Measurements from ENCODE around the gene NFKBIA.
A peak's percentile ranks its signal among the peaks of the same experiment; 100 is the strongest.

Gene NFKBIA

GRCh38 chr14:35370969-35371368, 33.6 kb downstream of the NFKBIA start:
- no peak overlapping the region for H2BK5ac ChIP-seq (ENCODE audit: low read length)
- no peak overlapping the region for H3K9ac ChIP-seq (ENCODE audit: low read depth, low read length, poor library complexity)
- DNase-seq (ENCODE audit: low spot score), result no peak
- H3K27me3 ChIP-seq (ENCODE audit: control insufficient read depth in 3 of 3, insufficient read depth in 3 of 3, low read depth in 1 of 3, low read length in 3 of 3), result no peaks in the 10 kb centered on the region
- H2BK15ac ChIP-seq (ENCODE audit: low read length), result no peak overlapping the region
- no peak overlapping the region for H2BK120ac ChIP-seq (ENCODE audit: low read depth, low read length)
- H3K9me3 ChIP-seq (replicated peaks in 1 of 2; ENCODE audit: control insufficient read depth in 2 of 2, insufficient read depth in 1 of 2, low read depth in 1 of 2, low read length in 2 of 2), result peaks cover 2 to 10% of the 10 kb centered on the region in 2 donors
- no peak overlapping the region for H2AK5ac ChIP-seq (ENCODE audit: low read depth, low read length)
- no peak overlapping the region for H3K4ac ChIP-seq (ENCODE audit: low read length)
- no peak overlapping the region for H3K23ac ChIP-seq (ENCODE audit: low read depth, low read length, poor library complexity)
- H3K4me1 ChIP-seq (ENCODE audit: control insufficient read depth in 2 of 2, insufficient read depth in 1 of 2, low read depth in 1 of 2, low read length in 2 of 2), result peaks cover 22 to 24% of the 10 kb centered on the region in 2 donors
- no peak overlapping the region for H2AFZ ChIP-seq (ENCODE audit: low read length)
- WGBS, 2 donors (ENCODE audit: extremely low coverage in 2 of 2, insufficient read length in 2 of 2, insufficient replicate concordance in 1 of 2), result no CpG with 5 or more reads among the region's 5 CpGs
- no peak overlapping the region for H4K8ac ChIP-seq (ENCODE audit: low read depth, low read length)
- no peak overlapping the region for H2BK12ac ChIP-seq (ENCODE audit: low read length)
- H3K4me3 ChIP-seq (ENCODE audit: low read length in 2 of 2), result no peak overlapping the region
- H3K36me3 ChIP-seq (replicated peaks in 1 of 2; ENCODE audit: control insufficient read depth in 2 of 2, insufficient read depth in 2 of 2, low read length in 2 of 2), result no peaks in the 10 kb centered on the region
- no peak overlapping the region for H3K18ac ChIP-seq (ENCODE audit: low read length)
- H3K79me1 ChIP-seq (ENCODE audit: low read depth, low read length), result no peaks in the 10 kb centered on the region
- H3K4me2 ChIP-seq (ENCODE audit: insufficient read depth, low read length, poor library complexity, severe bottlenecking), result no peak overlapping the region
- H3K14ac ChIP-seq (ENCODE audit: low read length), result no peak overlapping the region
- no peak overlapping the region for H3K27ac ChIP-seq (replicated peaks; ENCODE audit: low read length)
- no peak overlapping the region for H4K91ac ChIP-seq (ENCODE audit: low read depth, low read length, poor library complexity)

- Histone ChIP-seq H3K36me3 (replicated peaks in 1 of 2; ENCODE audit: control insufficient read depth in 2 of 2, insufficient read depth in 2 of 2, low read length in 2 of 2) (no peaks in the 10 kb centered on the region), H2BK5ac (ENCODE audit: low read length) (no peak overlapping the region), H2AFZ (ENCODE audit: low read length) (peak overlapping the region; percentile 11), H3K79me1 (ENCODE audit: low read depth, low read length) (no peaks in the 10 kb centered on the region), H3K18ac (ENCODE audit: low read length) (no peak overlapping the region), H4K8ac (ENCODE audit: low read depth, low read length) (no peak overlapping the region), H2BK120ac (ENCODE audit: low read depth, low read length) (no peak overlapping the region), H3K4me2 (ENCODE audit: insufficient read depth, low read length, poor library complexity, severe bottlenecking) (no peak overlapping the region), H3K9ac (ENCODE audit: low read depth, low read length, poor library complexity) (no peak overlapping the region), H4K91ac (ENCODE audit: low read depth, low read length, poor library complexity) (no peak overlapping the region), H3K14ac (ENCODE audit: low read length) (no peak overlapping the region), H3K9me3 (replicated peaks in 1 of 2; ENCODE audit: control insufficient read depth in 2 of 2, insufficient read depth in 1 of 2, low read depth in 1 of 2, low read length in 2 of 2) (peaks cover 0 to 10% of the 10 kb centered on the region in 2 donors), H3K27me3 (ENCODE audit: control insufficient read depth in 3 of 3, insufficient read depth in 3 of 3, low read depth in 1 of 3, low read length in 3 of 3) (no peaks in the 10 kb centered on the region), H2BK15ac (ENCODE audit: low read length) (no peak overlapping the region), H3K4me3 (ENCODE audit: low read length in 2 of 2) (no peak overlapping the region), H3K4ac (ENCODE audit: low read length) (no peak overlapping the region), H2AK5ac (ENCODE audit: low read depth, low read length) (peak overlapping the region; percentile 13), H3K4me1 (ENCODE audit: control insufficient read depth in 2 of 2, insufficient read depth in 1 of 2, low read depth in 1 of 2, low read length in 2 of 2) (peaks cover 26 to 35% of the 10 kb centered on the region in 2 donors), H2BK12ac (ENCODE audit: low read length) (no peak overlapping the region), H3K27ac (replicated peaks; ENCODE audit: low read length) (no peak overlapping the region), H3K23ac (ENCODE audit: low read depth, low read length, poor library complexity) (no peak overlapping the region)
- DNase-seq (ENCODE audit: low spot score), result no peak
- no CpG with 5 or more reads among the region's 24 CpGs for WGBS, 2 donors (ENCODE audit: extremely low coverage in 2 of 2, insufficient read length in 2 of 2, insufficient replicate concordance in 1 of 2)
Observed at GRCh38 chr14:35369701-35370191, 34.8 kb downstream of the NFKBIA start.

DNA sequence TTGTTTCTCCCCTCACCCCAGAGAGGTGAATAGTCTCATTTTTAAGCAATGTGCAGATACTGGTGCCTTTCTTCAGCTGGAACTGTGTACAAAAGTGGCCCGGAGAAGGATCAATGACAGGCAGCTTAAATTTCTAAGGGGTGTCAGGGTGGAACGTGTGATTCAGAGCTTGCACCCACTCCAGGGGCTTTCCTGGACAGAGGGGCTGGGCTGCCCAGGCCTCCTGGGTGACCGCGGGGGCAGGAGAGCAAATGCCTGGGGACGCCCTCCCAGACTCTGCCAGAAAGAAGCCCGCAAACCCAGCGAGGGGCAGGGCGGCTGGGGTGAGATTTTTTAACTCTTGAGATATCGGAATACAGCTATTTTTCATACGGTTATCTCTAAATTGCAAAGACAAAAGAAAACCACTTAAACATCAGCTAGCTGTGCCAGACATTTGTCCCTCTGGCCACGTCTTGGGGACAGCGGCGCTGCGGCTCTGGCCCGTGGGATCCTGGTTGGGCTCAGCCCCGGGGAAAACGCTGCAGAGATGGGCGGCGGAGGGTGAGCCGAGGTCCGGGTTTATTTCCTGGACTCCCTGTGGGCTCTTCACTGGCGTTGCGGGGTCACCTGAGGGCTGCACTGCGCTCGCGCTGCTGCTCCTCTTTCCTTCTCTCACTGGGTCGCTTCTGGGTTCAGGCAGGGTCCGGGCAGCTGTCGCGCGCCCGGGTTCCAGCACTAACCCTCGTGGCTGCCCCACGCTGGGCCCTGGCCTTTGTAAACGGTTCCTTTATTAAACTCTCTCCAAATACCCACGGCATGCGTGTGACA, 35.8 kb downstream of the NFKBIA start:
- H3K36me3 ChIP-seq (replicated peaks in 1 of 2; ENCODE audit: control insufficient read depth in 2 of 2, insufficient read depth in 2 of 2, low read length in 2 of 2), result no peaks in the 10 kb centered on the region
- H3K27ac ChIP-seq (replicated peaks; ENCODE audit: low read length), result no peak overlapping the region
- H3K18ac ChIP-seq (ENCODE audit: low read length), result peak overlapping the region; percentile 80
- no peak overlapping the region for H3K4me3 ChIP-seq (ENCODE audit: low read length in 2 of 2)
- no peak overlapping the region for H3K4ac ChIP-seq (ENCODE audit: low read length)
- no peak for DNase-seq (ENCODE audit: low spot score)
- H2BK5ac ChIP-seq (ENCODE audit: low read length), result peak overlapping the region; percentile 60
- H2BK120ac ChIP-seq (ENCODE audit: low read depth, low read length), result no peak overlapping the region
- H3K9ac ChIP-seq (ENCODE audit: low read depth, low read length, poor library complexity), result no peak overlapping the region
- WGBS, 2 donors (ENCODE audit: extremely low coverage in 2 of 2, insufficient read length in 2 of 2, insufficient replicate concordance in 1 of 2), result no CpG with 5 or more reads among the region's 37 CpGs
- no peak overlapping the region for H4K8ac ChIP-seq (ENCODE audit: low read depth, low read length)
- no peak overlapping the region for H2BK12ac ChIP-seq (ENCODE audit: low read length)
- H3K79me1 ChIP-seq (ENCODE audit: low read depth, low read length), result no peaks in the 10 kb centered on the region
- peak overlapping the region; percentile 17 for H3K14ac ChIP-seq (ENCODE audit: low read length)
- H3K23ac ChIP-seq (ENCODE audit: low read depth, low read length, poor library complexity), result no peak overlapping the region
- peak overlapping the region; percentile 74 for H2AFZ ChIP-seq (ENCODE audit: low read length)
- peak overlapping the region; percentile 42 for H2AK5ac ChIP-seq (ENCODE audit: low read depth, low read length)
- H3K27me3 ChIP-seq (ENCODE audit: control insufficient read depth in 3 of 3, insufficient read depth in 3 of 3, low read depth in 1 of 3, low read length in 3 of 3), result no peaks in the 10 kb centered on the region
- peaks cover 0 to 10% of the 10 kb centered on the region in 2 donors for H3K9me3 ChIP-seq (replicated peaks in 1 of 2; ENCODE audit: control insufficient read depth in 2 of 2, insufficient read depth in 1 of 2, low read depth in 1 of 2, low read length in 2 of 2)
- H4K91ac ChIP-seq (ENCODE audit: low read depth, low read length, poor library complexity), result no peak overlapping the region
- H2BK15ac ChIP-seq (ENCODE audit: low read length), result peak overlapping the region; percentile 59
- H3K4me2 ChIP-seq (ENCODE audit: insufficient read depth, low read length, poor library complexity, severe bottlenecking), result no peak overlapping the region
- H3K4me1 ChIP-seq (ENCODE audit: control insufficient read depth in 2 of 2, insufficient read depth in 1 of 2, low read depth in 1 of 2, low read length in 2 of 2), result peaks cover 26 to 35% of the 10 kb centered on the region in 2 donors

- Histone ChIP-seq H3K9me3 (replicated peaks in 1 of 2; ENCODE audit: control insufficient read depth in 2 of 2, insufficient read depth in 1 of 2, low read depth in 1 of 2, low read length in 2 of 2) (peaks cover 0 to 10% of the 10 kb centered on the region in 2 donors), H3K14ac (ENCODE audit: low read length) (no peak overlapping the region), H3K4ac (ENCODE audit: low read length) (no peak overlapping the region), H3K4me3 (ENCODE audit: low read length in 2 of 2) (no peak overlapping the region), H2AFZ (ENCODE audit: low read length) (peak overlapping the region; percentile 74), H2BK12ac (ENCODE audit: low read length) (no peak overlapping the region), H3K27ac (replicated peaks; ENCODE audit: low read length) (no peak overlapping the region), H3K36me3 (replicated peaks in 1 of 2; ENCODE audit: control insufficient read depth in 2 of 2, insufficient read depth in 2 of 2, low read length in 2 of 2) (no peaks in the 10 kb centered on the region), H3K4me1 (ENCODE audit: control insufficient read depth in 2 of 2, insufficient read depth in 1 of 2, low read depth in 1 of 2, low read length in 2 of 2) (peaks cover 26 to 35% of the 10 kb centered on the region in 2 donors), H2AK5ac (ENCODE audit: low read depth, low read length) (no peak overlapping the region), H2BK15ac (ENCODE audit: low read length) (peak overlapping the region; percentile 78), H3K18ac (ENCODE audit: low read length) (peak overlapping the region; percentile 93), H2BK5ac (ENCODE audit: low read length) (no peak overlapping the region), H2BK120ac (ENCODE audit: low read depth, low read length) (peak overlapping the region; percentile 40), H3K79me1 (ENCODE audit: low read depth, low read length) (no peaks in the 10 kb centered on the region), H3K9ac (ENCODE audit: low read depth, low read length, poor library complexity) (no peak overlapping the region), H4K91ac (ENCODE audit: low read depth, low read length, poor library complexity) (no peak overlapping the region), H3K27me3 (ENCODE audit: control insufficient read depth in 3 of 3, insufficient read depth in 3 of 3, low read depth in 1 of 3, low read length in 3 of 3) (no peaks in the 10 kb centered on the region), H3K23ac (ENCODE audit: low read depth, low read length, poor library complexity) (no peak overlapping the region), H3K4me2 (ENCODE audit: insufficient read depth, low read length, poor library complexity, severe bottlenecking) (no peak overlapping the region), H4K8ac (ENCODE audit: low read depth, low read length) (no peak overlapping the region)
- no CpG with 5 or more reads among the region's 2 CpGs for WGBS, 2 donors (ENCODE audit: extremely low coverage in 2 of 2, insufficient read length in 2 of 2, insufficient replicate concordance in 1 of 2)
- DNase-seq (ENCODE audit: low spot score), result no peak
Observed at GRCh38 chr14:35368139-35368460, 36.4 kb downstream of the NFKBIA start.
